Caco-2 (cell line): ENCODE data around the gene GJE1. TPM values are rescaled to one million over a fixed set of nuclear protein-coding genes. Genes with fewer than 3 reads are reported as not detected.

Experiments
- BruUV-seq: library from RNA; stranded (reverse); fragments of 400-500 nt; replicated peaks from 2 replicates; lab custom pipeline; 2021; lab: Mats Ljungman, UMichigan
- CTCF ChIA-PET: fragments of 300-600 bp; sonication (Branson Sonifier 250); formaldehyde crosslinking; loops from one replicate; lab custom pipeline; 2022; ENCODE audit warnings: antibody characterized with exemption; lab: Charles Lee
- POLR2A ChIA-PET: fragments of 300-600 bp; sonication (Branson Sonifier 250); formaldehyde crosslinking; loops from one replicate; lab custom pipeline; 2022; ENCODE audit warnings: antibody characterized with exemption; lab: Charles Lee
- DNase-seq, 2 experiments: peaks; one replicate each; pipeline versions ENCODE4 v3.0.0 to v3.0.0-alpha.2; 2020 to 2022
- H3K27me3 ChIP-seq: replicated peaks from 2 replicates; pipeline ENCODE4 v1.6.0; 2011; ENCODE audit warnings: low read length; ENCODE audit not compliant: control insufficient read depth, insufficient read depth
- H3K36me3 ChIP-seq: 2 replicates; pipeline ENCODE4 v1.5.1; 2011; ENCODE audit warnings: low read length; ENCODE audit not compliant: control insufficient read depth, insufficient read depth
- H3K4me1 ChIP-seq: fragments of 250-450 bp; sonication (Bioruptor Pico); 2 replicates; pipeline ENCODE4 v1.5.1; 2020; ENCODE audit warnings: mild to moderate bottlenecking
- H3K4me3 ChIP-seq: 2 replicates; pipeline ENCODE4 v1.5.1; 2011; ENCODE audit warnings: low read depth, mild to moderate bottlenecking, control low read depth, low read length
- H3K9me3 ChIP-seq: fragments of 250-450 bp; sonication (Bioruptor Pico); 2 replicates; pipeline ENCODE4 v1.5.1; 2020; ENCODE audit warnings: mild to moderate bottlenecking, moderate library complexity
- H3K27ac Mint-ChIP-seq: one replicate; pipeline ENCODE4 v1.8.0; 2022; ENCODE audit warnings: mixed read lengths; ENCODE audit not compliant: unreplicated experiment
- H3K27me3 Mint-ChIP-seq: one replicate; pipeline ENCODE4 v1.8.0; 2022; ENCODE audit warnings: mixed read lengths; ENCODE audit not compliant: insufficient read depth, unreplicated experiment
- H3K36me3 Mint-ChIP-seq: one replicate; pipeline ENCODE4 v1.8.0; 2022; ENCODE audit warnings: mild to moderate bottlenecking, mixed read lengths; ENCODE audit not compliant: insufficient read depth, unreplicated experiment
- H3K4me1 Mint-ChIP-seq: one replicate; pipeline ENCODE4 v1.8.0; 2022; ENCODE audit warnings: low read depth, mixed read lengths; ENCODE audit not compliant: unreplicated experiment
- H3K4me3 Mint-ChIP-seq: one replicate; pipeline ENCODE4 v1.8.0; 2022; ENCODE audit warnings: mild to moderate bottlenecking, moderate library complexity, mixed read lengths; ENCODE audit not compliant: unreplicated experiment
- H3K9me3 Mint-ChIP-seq: one replicate; pipeline ENCODE4 v1.8.0; 2022; ENCODE audit warnings: mixed read lengths; ENCODE audit not compliant: unreplicated experiment
- CTCF ChIP-seq, 2 experiments: fragments of 200-600 bp in 1 of 2; IDR thresholded peaks; 1 replicate in 1 of 2; 2 replicates in 1 of 2; pipeline versions ENCODE4 v1.5.1 to v1.8.0; 2011 to 2022; ENCODE audit warnings: antibody characterized with exemption in 1 of 2, control low read depth in 1 of 2, inconsistent platforms in 1 of 2, low read depth in 1 of 2, low read length in 1 of 2, mild to moderate bottlenecking in 1 of 2, moderate library complexity in 1 of 2; ENCODE audit not compliant: insufficient read depth in 1 of 2, severe bottlenecking in 1 of 2, unreplicated experiment in 1 of 2
- intact Hi-C: fragments of 100-400 bp; cut with micrococcal nuclease; formaldehyde crosslinking; loops from one replicate; pipeline ENCODE4 v1.10.0; 2022; ENCODE audit not compliant: unreplicated experiment
- total RNA-seq: library from RNA; stranded (reverse); gene quantifications from 2 replicates; pipeline ENCODE4 v1.2.3, GENCODE V29; 2022

GJE1 gene
- total RNA-seq, 1 experiment from 2014 or later: not detected

DNA sequence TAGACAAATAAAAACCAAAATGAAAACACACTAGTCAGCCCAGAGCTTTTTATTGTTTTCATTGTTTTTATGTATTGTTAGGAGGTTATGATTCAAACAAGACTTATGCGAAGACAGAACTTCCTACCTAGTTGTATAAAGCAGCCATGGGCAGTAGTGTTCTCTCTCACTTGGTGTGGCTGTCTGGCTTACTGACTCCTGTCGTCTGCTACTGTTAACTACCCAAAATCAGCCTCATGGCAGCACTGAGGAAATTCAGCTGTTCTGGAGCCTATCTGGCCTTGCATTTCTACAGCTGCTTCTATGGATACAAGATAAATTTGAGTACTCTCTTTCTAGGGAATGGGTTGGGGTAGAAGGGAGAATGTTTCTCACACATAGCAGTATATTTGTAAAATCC, 34.8 kb downstream of the GJE1 start:
- Histone ChIP-seq H3K4me3 (no peak overlapping the region), H3K9me3 (no peaks in the 10 kb centered on the region), H3K27me3 (no peaks in the 10 kb centered on the region), H3K4me1 (no peaks in the 10 kb centered on the region), H3K36me3 (no peaks in the 10 kb centered on the region)
- ChIA-PET POLR2A (no interaction called here), CTCF (no interaction called here)
- TF ChIP-seq CTCF (IDR thresholded peaks at IDR 0.05; ENCODE audit: insufficient read depth in 1 of 2, low read depth in 1 of 2, low read length in 1 of 2, severe bottlenecking in 1 of 2, unreplicated experiment in 1 of 2): no peak
- Mint-ChIP-seq H3K27me3 (no peaks in the 10 kb centered on the region), H3K4me1 (peaks cover 4% of the 10 kb centered on the region), H3K36me3 (peaks cover 24% of the 10 kb centered on the region), H3K9me3 (no peaks in the 10 kb centered on the region), H3K4me3 (no peak overlapping the region), H3K27ac (no peak overlapping the region)
- BruUV-seq: no TSS peak
- DNase-seq: no peak
- intact Hi-C loops: no loop called here

GRCh38 chr6:142171351-142171750, 38.6 kb downstream of the GJE1 start:
- Histone ChIP-seq H3K4me3 (no peak overlapping the region), H3K36me3 (no peaks in the 10 kb centered on the region), H3K4me1 (no peaks in the 10 kb centered on the region), H3K27me3 (no peaks in the 10 kb centered on the region), H3K9me3 (no peaks in the 10 kb centered on the region)
- Mint-ChIP-seq H3K27ac (no peak overlapping the region), H3K27me3 (no peaks in the 10 kb centered on the region), H3K36me3 (peaks cover 41% of the 10 kb centered on the region), H3K4me3 (no peak overlapping the region), H3K4me1 (peaks cover 6% of the 10 kb centered on the region), H3K9me3 (no peaks in the 10 kb centered on the region)
- CTCF ChIA-PET: no interaction called here
- intact Hi-C loops: no loop called here
- no peak for DNase-seq
- POLR2A ChIA-PET: no interaction called here
- BruUV-seq: no TSS peak
- TF ChIP-seq CTCF (IDR thresholded peaks at IDR 0.05; ENCODE audit: insufficient read depth in 1 of 2, low read depth in 1 of 2, low read length in 1 of 2, severe bottlenecking in 1 of 2, unreplicated experiment in 1 of 2): no peak

DNA sequence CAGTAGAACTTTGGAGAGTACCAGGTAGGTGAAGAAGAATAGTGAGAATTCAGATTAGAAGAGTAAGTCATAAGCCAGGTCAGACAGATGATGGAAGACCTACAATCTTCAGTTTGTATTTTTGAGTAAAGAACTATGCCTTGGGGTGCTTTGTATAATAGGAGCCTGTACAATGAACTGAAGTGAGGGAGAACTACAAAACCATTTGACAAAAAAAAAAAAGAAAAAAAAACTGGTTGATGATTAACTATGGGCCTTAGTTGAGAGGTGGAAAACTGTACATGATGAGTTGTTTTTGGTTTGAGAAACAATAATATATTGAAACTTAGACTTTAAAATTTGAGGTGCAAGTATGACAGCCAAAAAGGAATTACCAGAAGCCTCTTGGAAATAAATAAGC, 40.0 kb downstream of the GJE1 start:
- DNase-seq: no peak
- H3K9me3 ChIP-seq: no peaks in the 10 kb centered on the region
- intact Hi-C loops: no loop called here
- H3K9me3 Mint-ChIP-seq: no peaks in the 10 kb centered on the region
- no peak overlapping the region for H3K27ac Mint-ChIP-seq
- no peaks in the 10 kb centered on the region for H3K27me3 Mint-ChIP-seq
- POLR2A ChIA-PET: no interaction called here
- no peaks in the 10 kb centered on the region for H3K4me1 ChIP-seq
- no peaks in the 10 kb centered on the region for H3K27me3 ChIP-seq
- CTCF ChIA-PET: no interaction called here
- H3K4me3 ChIP-seq: no peak overlapping the region
- peaks cover 39% of the 10 kb centered on the region for H3K36me3 Mint-ChIP-seq
- BruUV-seq: no TSS peak
- H3K4me3 Mint-ChIP-seq: no peak overlapping the region
- no peaks in the 10 kb centered on the region for H3K36me3 ChIP-seq
- H3K4me1 Mint-ChIP-seq: peaks cover 6% of the 10 kb centered on the region
- no peak for TF ChIP-seq CTCF (IDR thresholded peaks at IDR 0.05; ENCODE audit: insufficient read depth in 1 of 2, low read depth in 1 of 2, low read length in 1 of 2, severe bottlenecking in 1 of 2, unreplicated experiment in 1 of 2)
